Posterior cingulate gyrus (tissue), 11 donors: Measurements from ENCODE around the gene SAP30BP.

ENCODE experiments used
- DNase-seq, 10 donors: peaks; one replicate each; pipeline versions ENCODE4 v3.0.0 to v3.0.0-alpha.2; 2020 to 2021; ENCODE audit warnings: mixed read lengths in 3 of 10
- intact Hi-C: fragments of 100-400 bp; cut with DNase I; formaldehyde crosslinking; loops from one replicate; pipeline ENCODE4 v1.15.1; 2023

The SAP30BP gene

GRCh38 chr17:75681289-75681688 lies 14.2 kb downstream of the SAP30BP start:
- no peak for DNase-seq
- intact Hi-C loops: no loop called here

GRCh38 chr17:75683583-75683982 lies 16.4 kb downstream of the SAP30BP start:
- no peak for DNase-seq
- intact Hi-C loops: no loop called here

GRCh38 chr17:75684249-75684648 lies 17.1 kb downstream of the SAP30BP start:
- no peak for DNase-seq
- intact Hi-C loops: no loop called here

GRCh38 chr17:75684924-75685323 lies 17.8 kb downstream of the SAP30BP start:
- intact Hi-C loops: no loop called here
- no peak for DNase-seq

GRCh38 chr17:75685499-75685898 lies 18.4 kb downstream of the SAP30BP start:
- intact Hi-C loops: no loop called here
- no peak for DNase-seq

- no peak for DNase-seq
- intact Hi-C loops: no loop called here
These were observed 21.2 kb downstream of the SAP30BP start for GRCh38 chr17:75688209-75688825.

- DNase-seq: no peak
- intact Hi-C loops: no loop called here
These were observed 22.3 kb downstream of the SAP30BP start for GRCh38 chr17:75689441-75689873.

- peak in 2 of 10 donors; percentile 9 to 59 for DNase-seq
- intact Hi-C loops: no loop called here
These were observed 24.2 kb downstream of the SAP30BP start for GRCh38 chr17:75691371-75691791.

GRCh38 chr17:75691801-75692626 lies 24.9 kb downstream of the SAP30BP start:
- DNase-seq: peak; percentile 41 to 93 (median 62)

GRCh38 chr17:75692976-75693375 lies 25.8 kb downstream of the SAP30BP start:
- intact Hi-C loops: no loop called here
- DNase-seq: peak in 3 of 10 donors; percentile 39 to 78 (median 78)

More at GRCh38 chr17:75691801-75692626, 24.9 kb downstream of the SAP30BP start:
- intact Hi-C loops: no loop called here

GRCh38 chr17:75693500-75694481 lies 26.7 kb downstream of the SAP30BP start:
- peak; percentile 81 to 98 (median 89) for DNase-seq
- intact Hi-C loops: no loop called here

- peak in 4 of 10 donors; percentile 61 to 91 (median 80) for DNase-seq
These were observed 27.4 kb downstream of the SAP30BP start for GRCh38 chr17:75694536-75694935.

GRCh38 chr17:75695141-75695829 lies 28.1 kb downstream of the SAP30BP start:
- peak in 2 of 10 donors; percentile 8 to 20 for DNase-seq
- intact Hi-C loops: no loop called here

More at GRCh38 chr17:75694536-75694935, 27.4 kb downstream of the SAP30BP start:
- intact Hi-C loops: no loop called here

GRCh38 chr17:75695830-75696271 lies 28.7 kb downstream of the SAP30BP start:
- intact Hi-C loops: no loop called here

GRCh38 chr17:75697651-75698291 lies 30.6 kb downstream of the SAP30BP start:
- intact Hi-C loops: no loop called here
- peak; percentile 44 to 96 (median 74) for DNase-seq

More at GRCh38 chr17:75695830-75696271, 28.7 kb downstream of the SAP30BP start:
- DNase-seq: peak in 7 of 10 donors; percentile 47 to 91 (median 65)

GRCh38 chr17:75698659-75699058 lies 31.5 kb downstream of the SAP30BP start:
- intact Hi-C loops: no loop called here
- no peak for DNase-seq

GRCh38 chr17:75701288-75701687 lies 34.1 kb downstream of the SAP30BP start:
- DNase-seq: peak in 2 of 10 donors; percentile 16 to 62
- intact Hi-C loops: no loop called here

- DNase-seq: peak in 1 of 10 donors; percentile 67
- intact Hi-C loops: no loop called here
These were observed 36.1 kb downstream of the SAP30BP start for GRCh38 chr17:75703191-75703590.

- intact Hi-C loops: no loop called here
- DNase-seq: no peak
These were observed 36.5 kb downstream of the SAP30BP start for GRCh38 chr17:75703591-75703990.
